Measurements from ENCODE around the gene ADORA2A.

DNA sequence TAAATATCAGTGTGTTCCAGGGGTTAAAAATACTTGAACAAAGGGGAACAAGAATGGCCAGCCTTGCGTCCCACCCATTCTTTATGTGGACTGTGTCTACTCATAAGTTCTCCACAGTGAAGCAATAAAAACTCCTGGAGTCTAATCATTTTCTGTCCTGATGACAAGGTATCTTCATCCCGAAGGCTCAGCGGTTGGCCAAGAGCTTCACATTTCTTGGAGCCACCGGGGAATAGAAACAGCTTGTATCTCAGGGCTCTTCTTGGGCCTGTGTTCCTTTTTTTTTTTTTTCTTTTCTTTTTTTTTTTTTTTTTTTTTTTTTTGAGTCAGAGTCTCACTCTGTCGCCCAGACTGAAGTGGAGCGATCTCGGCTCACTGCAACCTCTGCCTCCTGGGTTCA, 36.8 kb upstream of the ADORA2A start:
- TF ChIP-seq, protein P1, sequence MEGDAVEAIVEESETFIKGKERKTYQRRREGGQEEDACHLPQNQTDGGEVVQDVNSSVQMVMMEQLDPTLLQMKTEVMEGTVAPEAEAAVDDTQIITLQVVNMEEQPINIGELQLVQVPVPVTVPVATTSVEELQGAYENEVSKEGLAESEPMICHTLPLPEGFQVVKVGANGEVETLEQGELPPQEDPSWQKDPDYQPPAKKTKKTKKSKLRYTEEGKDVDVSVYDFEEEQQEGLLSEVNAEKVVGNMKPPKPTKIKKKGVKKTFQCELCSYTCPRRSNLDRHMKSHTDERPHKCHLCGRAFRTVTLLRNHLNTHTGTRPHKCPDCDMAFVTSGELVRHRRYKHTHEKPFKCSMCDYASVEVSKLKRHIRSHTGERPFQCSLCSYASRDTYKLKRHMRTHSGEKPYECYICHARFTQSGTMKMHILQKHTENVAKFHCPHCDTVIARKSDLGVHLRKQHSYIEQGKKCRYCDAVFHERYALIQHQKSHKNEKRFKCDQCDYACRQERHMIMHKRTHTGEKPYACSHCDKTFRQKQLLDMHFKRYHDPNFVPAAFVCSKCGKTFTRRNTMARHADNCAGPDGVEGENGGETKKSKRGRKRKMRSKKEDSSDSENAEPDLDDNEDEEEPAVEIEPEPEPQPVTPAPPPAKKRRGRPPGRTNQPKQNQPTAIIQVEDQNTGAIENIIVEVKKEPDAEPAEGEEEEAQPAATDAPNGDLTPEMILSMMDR (IDR thresholded peaks at IDR 0.05): no peak
- TF ChIP-seq POLR2A (IDR thresholded peaks at IDR 0.05) (no peak), POLR2AphosphoS5 (IDR thresholded peaks at IDR 0.05) (no peak)

Measured in stomach (tissue), 4 donors.